T-helper 2 cell treated with Interferon-gamma antibody and Interleukin-4, amounts not matched to agents 5 μg/mL and 100 μg/mL, for 36 hours (primary cell): ENCODE results near the gene RFWD3.

Source experiments
- DNase-seq: peaks from one replicate; pipeline ENCODE4 v3.0.0; 2021; ENCODE audit warnings: low spot score
- H3K27ac Mint-ChIP-seq: one replicate; pipeline ENCODE4 v1.8.0; 2021; ENCODE audit warnings: mild to moderate bottlenecking, mixed read lengths
- H3K27me3 Mint-ChIP-seq: one replicate; pipeline ENCODE4 v1.8.0; 2021; ENCODE audit warnings: low read depth, mixed read lengths
- H3K36me3 Mint-ChIP-seq: one replicate; pipeline ENCODE4 v1.8.0; 2021; ENCODE audit warnings: low read depth, mixed read lengths
- H3K4me1 Mint-ChIP-seq: one replicate; pipeline ENCODE4 v1.8.0; 2021; ENCODE audit warnings: low read depth, mixed read lengths
- H3K4me3 Mint-ChIP-seq: one replicate; pipeline ENCODE4 v1.8.0; 2022; ENCODE audit warnings: mild to moderate bottlenecking, moderate library complexity, mixed read lengths
- H3K9me3 Mint-ChIP-seq: one replicate; pipeline ENCODE4 v1.8.0; 2021; ENCODE audit warnings: mixed read lengths

RFWD3 gene

DNA sequence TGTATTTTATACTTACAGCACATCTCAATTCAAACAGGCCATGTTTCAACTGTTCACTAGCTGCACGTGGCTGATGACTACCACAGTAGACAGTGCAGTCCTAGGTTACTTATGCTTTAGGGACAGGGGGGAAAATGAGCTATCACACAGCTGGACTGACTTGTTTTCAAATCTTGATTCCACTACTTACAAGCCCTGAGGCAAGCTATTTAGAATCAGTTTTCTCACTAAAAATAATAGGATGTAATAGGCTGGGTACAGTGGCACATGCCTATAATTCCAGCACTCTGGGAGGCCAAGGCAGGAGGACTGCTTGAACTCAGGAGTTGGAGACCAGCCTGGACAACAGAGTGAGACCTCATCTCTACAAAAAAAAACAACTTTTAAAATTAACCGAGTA, 70.1 kb downstream of the RFWD3 start:
- Mint-ChIP-seq H3K4me1 (peaks cover 30% of the 10 kb centered on the region), H3K36me3 (peaks cover 27% of the 10 kb centered on the region), H3K4me3 (no peak overlapping the region), H3K27me3 (no peaks in the 10 kb centered on the region), H3K27ac (no peak overlapping the region), H3K9me3 (no peaks in the 10 kb centered on the region)
- no peak for DNase-seq

- H3K9me3 Mint-ChIP-seq = no peaks in the 10 kb centered on the region
- DNase-seq = no peak
- no peaks in the 10 kb centered on the region for H3K27me3 Mint-ChIP-seq
- H3K4me3 Mint-ChIP-seq = no peak overlapping the region
- H3K36me3 Mint-ChIP-seq = peaks cover 14% of the 10 kb centered on the region
- peaks cover 13% of the 10 kb centered on the region for H3K4me1 Mint-ChIP-seq
- H3K27ac Mint-ChIP-seq = no peak overlapping the region
These were observed 73.8 kb downstream of the RFWD3 start for GRCh38 chr16:74592847-74593246.

- H3K27me3 Mint-ChIP-seq = no peaks in the 10 kb centered on the region
- no peak for DNase-seq
- H3K9me3 Mint-ChIP-seq = no peaks in the 10 kb centered on the region
- peaks cover 17% of the 10 kb centered on the region for H3K36me3 Mint-ChIP-seq
- no peak overlapping the region for H3K27ac Mint-ChIP-seq
- peaks cover 16% of the 10 kb centered on the region for H3K4me1 Mint-ChIP-seq
- no peak overlapping the region for H3K4me3 Mint-ChIP-seq
These were observed 74.6 kb downstream of the RFWD3 start for GRCh38 chr16:74591876-74592650.

DNA sequence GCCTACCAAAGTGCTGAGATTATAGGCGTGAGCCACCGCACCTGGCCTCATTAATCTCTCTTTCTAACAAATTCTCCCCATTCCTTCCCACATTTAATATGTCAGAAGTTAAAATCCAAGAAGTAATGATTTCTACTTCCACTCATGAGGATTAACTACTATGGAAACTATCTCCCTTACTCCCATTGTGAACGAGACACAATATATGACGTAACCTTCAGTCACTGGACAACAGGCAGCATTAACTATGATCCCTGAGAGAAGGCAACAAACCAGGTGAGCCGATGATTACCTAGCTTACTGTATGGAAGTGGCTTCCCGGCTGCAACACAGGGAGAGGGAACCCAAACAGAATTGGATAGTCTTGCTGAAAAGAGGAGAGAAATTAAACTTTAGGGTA, 79.7 kb downstream of the RFWD3 start:
- H3K4me1 Mint-ChIP-seq = peaks cover 20% of the 10 kb centered on the region
- no peaks in the 10 kb centered on the region for H3K27me3 Mint-ChIP-seq
- no peaks in the 10 kb centered on the region for H3K9me3 Mint-ChIP-seq
- DNase-seq = no peak
- H3K4me3 Mint-ChIP-seq = no peak overlapping the region
- H3K27ac Mint-ChIP-seq = no peak overlapping the region
- peaks cover 16% of the 10 kb centered on the region for H3K36me3 Mint-ChIP-seq

DNA sequence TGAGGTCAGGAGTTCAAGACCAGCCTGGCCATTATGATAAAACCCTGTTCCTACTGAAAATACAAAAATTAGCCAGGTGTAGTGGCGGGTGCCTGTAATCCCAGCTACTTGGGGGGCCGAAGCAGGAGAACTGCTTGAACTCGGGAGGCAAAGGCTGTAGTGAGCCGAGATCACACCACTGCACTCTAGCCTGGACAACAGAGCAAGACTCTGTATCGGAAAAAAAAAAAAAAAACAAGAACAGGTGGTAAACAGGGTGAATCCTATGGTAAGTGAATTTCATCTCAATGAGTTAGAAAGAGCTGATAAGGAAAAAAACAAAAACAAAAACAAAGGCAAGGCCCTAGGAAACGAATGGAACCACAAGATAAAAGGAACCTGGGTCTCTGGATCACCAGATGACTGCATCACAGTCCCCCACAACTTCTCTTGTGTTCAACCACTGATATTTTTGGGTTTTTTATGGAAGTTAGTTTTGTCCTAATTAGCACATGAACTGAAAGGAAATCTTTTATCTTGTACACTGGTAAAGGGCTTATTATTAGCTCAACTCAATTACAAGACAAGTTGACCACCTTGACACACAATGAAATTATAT, 80.7 kb downstream of the RFWD3 start:
- peaks cover 16% of the 10 kb centered on the region for H3K36me3 Mint-ChIP-seq
- no peak for DNase-seq
- H3K4me1 Mint-ChIP-seq = peaks cover 25% of the 10 kb centered on the region
- H3K27me3 Mint-ChIP-seq = no peaks in the 10 kb centered on the region
- no peaks in the 10 kb centered on the region for H3K9me3 Mint-ChIP-seq
- no peak overlapping the region for H3K27ac Mint-ChIP-seq
- H3K4me3 Mint-ChIP-seq = no peak overlapping the region

GRCh38 chr16:74583926-74584666, 82.6 kb downstream of the RFWD3 start:
- Mint-ChIP-seq H3K4me3 (no peak overlapping the region), H3K9me3 (no peaks in the 10 kb centered on the region), H3K27ac (no peak overlapping the region), H3K4me1 (peaks cover 34% of the 10 kb centered on the region), H3K36me3 (peaks cover 18% of the 10 kb centered on the region), H3K27me3 (no peaks in the 10 kb centered on the region)
- no peak for DNase-seq

GRCh38 chr16:74582970-74583369, 83.7 kb downstream of the RFWD3 start:
- Mint-ChIP-seq H3K27ac (no peak overlapping the region), H3K27me3 (no peaks in the 10 kb centered on the region), H3K9me3 (no peaks in the 10 kb centered on the region), H3K36me3 (peaks cover 18% of the 10 kb centered on the region), H3K4me1 (peaks cover 43% of the 10 kb centered on the region), H3K4me3 (no peak overlapping the region)
- DNase-seq = no peak

- H3K27ac Mint-ChIP-seq = no peak overlapping the region
- H3K4me1 Mint-ChIP-seq = peaks cover 37% of the 10 kb centered on the region
- H3K9me3 Mint-ChIP-seq = no peaks in the 10 kb centered on the region
- H3K4me3 Mint-ChIP-seq = no peak overlapping the region
- no peaks in the 10 kb centered on the region for H3K27me3 Mint-ChIP-seq
- peaks cover 12% of the 10 kb centered on the region for H3K36me3 Mint-ChIP-seq
- no peak for DNase-seq
These were observed 85.8 kb downstream of the RFWD3 start for GRCh38 chr16:74580833-74581232.

DNA sequence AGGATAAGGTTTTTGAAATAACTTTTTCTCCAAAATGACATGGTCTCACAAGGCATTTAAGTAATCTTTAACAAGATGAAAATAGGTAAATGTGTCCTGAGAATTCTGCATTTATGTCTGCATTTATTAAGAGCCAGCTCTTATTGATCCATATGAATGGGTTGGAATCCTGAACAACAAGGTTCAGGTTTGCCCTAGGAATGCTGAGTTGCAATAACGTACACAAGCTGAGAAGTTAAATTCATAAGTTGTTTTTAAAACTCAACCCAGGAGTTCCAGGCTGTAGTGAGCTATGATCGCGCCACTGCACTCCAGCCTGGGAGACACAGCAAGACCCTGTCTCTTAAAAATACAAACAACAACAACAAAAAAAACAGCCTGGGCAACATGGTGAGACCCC, 87.8 kb downstream of the RFWD3 start:
- no peaks in the 10 kb centered on the region for H3K9me3 Mint-ChIP-seq
- H3K27me3 Mint-ChIP-seq = no peaks in the 10 kb centered on the region
- no peak for DNase-seq
- peak overlapping the region; percentile 57 for H3K4me3 Mint-ChIP-seq
- H3K36me3 Mint-ChIP-seq = peaks cover 8% of the 10 kb centered on the region
- peaks cover 39% of the 10 kb centered on the region for H3K4me1 Mint-ChIP-seq
- no peak overlapping the region for H3K27ac Mint-ChIP-seq

GRCh38 chr16:74578433-74578832, 88.2 kb downstream of the RFWD3 start:
- no peak for DNase-seq
- Mint-ChIP-seq H3K27ac (no peak overlapping the region), H3K9me3 (no peaks in the 10 kb centered on the region), H3K4me3 (peak overlapping the region; percentile 57), H3K4me1 (peaks cover 38% of the 10 kb centered on the region), H3K27me3 (no peaks in the 10 kb centered on the region), H3K36me3 (peaks cover 8% of the 10 kb centered on the region)

DNA sequence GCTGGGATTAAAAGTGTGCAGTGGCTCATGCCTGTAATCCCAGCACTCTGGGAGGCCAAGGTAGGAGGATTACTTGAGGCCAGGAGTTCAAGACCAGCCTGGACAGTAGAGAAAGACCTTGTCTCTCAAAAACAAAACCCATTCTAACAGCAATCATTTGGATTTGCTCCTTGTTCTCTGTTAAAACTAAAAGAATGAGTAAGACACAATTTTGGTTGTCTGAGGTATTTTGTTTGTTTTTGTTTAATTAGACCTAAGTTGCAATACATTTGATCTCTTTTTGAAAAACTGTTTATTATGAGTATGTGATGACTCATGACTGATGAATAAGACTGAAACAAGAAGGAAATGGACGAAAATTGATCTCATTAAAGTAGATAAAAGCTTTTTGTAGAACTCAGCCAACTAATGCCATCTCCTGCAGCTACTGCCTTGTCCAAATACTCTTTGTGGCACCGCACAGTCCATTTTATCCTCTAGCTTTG, 88.8 kb downstream of the RFWD3 start:
- peak overlapping the region; percentile 57 for H3K4me3 Mint-ChIP-seq
- no peaks in the 10 kb centered on the region for H3K9me3 Mint-ChIP-seq
- H3K27ac Mint-ChIP-seq = peak overlapping the region; percentile 47
- no peak for DNase-seq
- peaks cover 36% of the 10 kb centered on the region for H3K4me1 Mint-ChIP-seq
- no peaks in the 10 kb centered on the region for H3K27me3 Mint-ChIP-seq
- peaks cover 7% of the 10 kb centered on the region for H3K36me3 Mint-ChIP-seq

DNA sequence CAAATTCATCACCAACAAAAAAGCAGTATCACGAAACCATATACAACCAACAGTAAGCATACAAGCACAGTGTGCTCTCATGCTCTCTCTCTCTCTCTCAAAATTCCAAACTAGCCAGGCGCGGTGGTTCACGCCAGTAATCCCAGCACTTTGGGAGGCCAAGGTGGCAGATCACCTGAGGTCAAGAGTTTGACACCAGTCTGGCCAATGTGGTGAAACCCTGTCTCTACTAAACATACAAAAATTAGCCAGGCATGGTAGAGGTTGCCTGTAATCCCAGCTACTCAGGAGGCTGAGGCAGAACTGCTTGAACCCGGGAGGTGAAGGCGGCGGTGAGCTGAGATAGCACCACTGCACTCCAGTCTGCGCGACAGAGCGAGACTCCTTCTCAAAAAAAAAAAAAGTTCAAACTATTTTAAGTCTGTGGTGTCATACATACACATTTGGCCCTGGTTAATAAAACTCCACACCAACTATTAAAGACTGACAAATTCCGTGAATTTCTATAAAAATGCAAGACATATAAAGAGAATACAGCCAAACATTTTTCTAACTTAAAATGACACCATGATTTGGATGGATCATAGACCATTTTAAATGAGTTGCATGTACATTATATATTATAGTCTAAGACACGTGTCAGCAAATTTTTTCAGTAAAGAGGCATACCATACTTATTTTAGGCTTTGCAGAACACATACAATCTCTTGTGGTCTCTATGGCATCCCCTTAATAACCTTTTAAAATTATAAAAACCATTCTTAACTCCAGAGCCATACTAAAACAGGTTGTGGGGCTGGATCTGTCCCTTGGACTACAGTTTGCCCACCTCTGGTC, 90.7 kb downstream of the RFWD3 start:
- no peak for DNase-seq
- H3K27ac Mint-ChIP-seq = no peak overlapping the region
- H3K36me3 Mint-ChIP-seq = peaks cover 6% of the 10 kb centered on the region
- no peaks in the 10 kb centered on the region for H3K9me3 Mint-ChIP-seq
- no peak overlapping the region for H3K4me3 Mint-ChIP-seq
- H3K4me1 Mint-ChIP-seq = peaks cover 33% of the 10 kb centered on the region
- H3K27me3 Mint-ChIP-seq = no peaks in the 10 kb centered on the region

DNA sequence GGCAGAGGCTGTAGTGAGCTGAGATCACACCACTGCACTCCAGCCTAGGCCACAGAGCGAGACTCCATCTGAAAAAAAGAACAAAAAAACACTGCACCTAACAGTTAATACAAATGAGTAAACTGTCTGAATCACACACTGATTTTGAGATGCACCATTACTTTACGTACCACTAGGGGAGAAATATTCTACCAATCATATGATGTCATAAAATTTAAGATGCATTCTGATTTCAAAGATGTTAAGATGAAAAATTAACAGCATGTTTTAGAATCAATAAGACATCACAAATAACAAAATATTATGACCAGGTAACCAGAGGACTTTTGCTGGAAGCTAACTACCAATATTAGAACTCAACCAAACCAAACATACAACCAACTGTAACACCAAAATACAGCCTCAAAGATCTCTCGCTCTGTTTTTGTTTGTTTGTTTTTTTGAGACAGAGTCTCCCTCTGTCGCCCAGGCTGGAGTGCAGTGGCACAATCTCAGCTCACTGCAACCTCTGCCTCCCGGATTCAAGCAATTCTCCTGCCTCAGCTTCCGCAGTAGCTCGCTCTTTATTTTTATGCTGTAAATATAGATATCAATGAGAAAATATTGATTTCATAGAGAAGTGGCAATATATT, 91.4 kb downstream of the RFWD3 start:
- Mint-ChIP-seq H3K4me1 (peaks cover 32% of the 10 kb centered on the region), H3K27me3 (no peaks in the 10 kb centered on the region), H3K27ac (no peak overlapping the region), H3K4me3 (no peak overlapping the region), H3K9me3 (no peaks in the 10 kb centered on the region), H3K36me3 (peaks cover 4% of the 10 kb centered on the region)
- DNase-seq = no peak
